ENCODE measurements around the gene HSPA12B. TPM values are rescaled to one million over a fixed set of nuclear protein-coding genes. Genes with fewer than 3 reads are reported as not detected.

HSPA12B gene
- total and polyA plus RNA-seq, 2 of the 13 experiments (the other 11 are each of a cell fraction or from before 2014, with no cell fraction given), result 0.01 TPM; not detected in 1

DNA sequence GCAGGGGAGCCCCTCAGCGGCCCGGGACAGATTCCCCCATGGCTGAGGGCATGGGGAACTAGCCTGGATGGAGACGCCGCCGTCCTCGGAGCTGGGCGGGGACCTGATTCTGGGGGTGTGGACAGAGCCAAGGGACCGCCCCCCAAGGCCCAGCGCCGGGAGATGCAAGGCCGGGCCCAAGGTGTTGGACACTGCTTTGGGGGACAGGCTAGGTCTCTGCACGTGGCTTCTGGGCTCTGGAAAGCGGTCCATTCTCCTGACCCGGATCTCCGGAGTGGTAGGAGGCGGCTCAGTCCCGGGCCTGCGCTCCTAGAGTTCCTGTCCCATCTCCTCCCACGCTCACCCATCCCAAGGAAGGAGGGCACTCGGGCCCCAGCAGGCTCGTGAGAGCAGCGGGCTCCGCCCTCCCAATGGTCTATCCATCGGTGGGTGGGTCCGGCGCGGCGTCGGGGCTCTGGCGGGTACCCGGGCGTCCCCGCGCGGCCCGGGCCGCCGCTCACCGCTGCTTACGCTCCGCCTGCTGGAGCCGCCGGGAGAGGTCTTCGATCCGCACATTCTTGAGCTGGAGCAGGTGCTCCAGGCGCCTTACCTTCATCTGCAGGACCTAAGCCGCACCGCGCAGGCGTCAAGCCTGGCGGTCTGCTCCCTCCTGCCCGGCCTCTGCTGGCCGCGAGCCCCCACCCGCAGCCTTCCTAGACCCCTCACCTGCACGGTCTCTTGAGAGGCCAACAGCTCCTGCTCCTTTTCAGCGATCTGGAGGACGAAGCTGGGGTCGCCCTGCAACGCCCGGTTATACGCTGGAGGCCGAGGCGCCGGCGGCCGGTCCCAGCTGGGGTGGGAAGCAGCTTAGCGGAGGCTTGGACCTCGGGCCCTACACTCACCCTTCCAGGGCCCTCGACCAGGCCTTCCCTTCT is 45.5 kb downstream of the HSPA12B start (continued):
- TF ChIP-seq, protein P1, sequence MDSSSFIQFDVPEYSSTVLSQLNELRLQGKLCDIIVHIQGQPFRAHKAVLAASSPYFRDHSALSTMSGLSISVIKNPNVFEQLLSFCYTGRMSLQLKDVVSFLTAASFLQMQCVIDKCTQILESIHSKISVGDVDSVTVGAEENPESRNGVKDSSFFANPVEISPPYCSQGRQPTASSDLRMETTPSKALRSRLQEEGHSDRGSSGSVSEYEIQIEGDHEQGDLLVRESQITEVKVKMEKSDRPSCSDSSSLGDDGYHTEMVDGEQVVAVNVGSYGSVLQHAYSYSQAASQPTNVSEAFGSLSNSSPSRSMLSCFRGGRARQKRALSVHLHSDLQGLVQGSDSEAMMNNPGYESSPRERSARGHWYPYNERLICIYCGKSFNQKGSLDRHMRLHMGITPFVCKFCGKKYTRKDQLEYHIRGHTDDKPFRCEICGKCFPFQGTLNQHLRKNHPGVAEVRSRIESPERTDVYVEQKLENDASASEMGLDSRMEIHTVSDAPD (CRISPR knock-in tag; IDR thresholded peaks at IDR 0.05), result no peak; the same call in 1 of the 2 replicates
- TF ChIP-seq, protein P2, sequence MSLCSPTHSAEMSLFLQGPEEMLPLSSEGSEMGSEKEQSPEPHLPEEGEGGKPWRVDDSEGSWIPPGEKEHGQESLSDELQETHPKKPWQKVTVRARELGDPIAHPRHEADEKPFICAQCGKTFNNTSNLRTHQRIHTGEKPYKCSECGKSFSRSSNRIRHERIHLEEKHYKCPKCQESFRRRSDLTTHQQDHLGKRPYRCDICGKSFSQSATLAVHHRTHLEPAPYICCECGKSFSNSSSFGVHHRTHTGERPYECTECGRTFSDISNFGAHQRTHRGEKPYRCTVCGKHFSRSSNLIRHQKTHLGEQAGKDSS (CRISPR knock-in tag; IDR thresholded peaks at IDR 0.05; ENCODE audit: borderline replicate concordance, low read depth), result no peak; the same call in 1 of the 2 replicates
- TF ChIP-seq ZKSCAN5 (CRISPR knock-in tag; IDR thresholded peaks at IDR 0.05), result no peak
- TF ChIP-seq, protein P3, sequence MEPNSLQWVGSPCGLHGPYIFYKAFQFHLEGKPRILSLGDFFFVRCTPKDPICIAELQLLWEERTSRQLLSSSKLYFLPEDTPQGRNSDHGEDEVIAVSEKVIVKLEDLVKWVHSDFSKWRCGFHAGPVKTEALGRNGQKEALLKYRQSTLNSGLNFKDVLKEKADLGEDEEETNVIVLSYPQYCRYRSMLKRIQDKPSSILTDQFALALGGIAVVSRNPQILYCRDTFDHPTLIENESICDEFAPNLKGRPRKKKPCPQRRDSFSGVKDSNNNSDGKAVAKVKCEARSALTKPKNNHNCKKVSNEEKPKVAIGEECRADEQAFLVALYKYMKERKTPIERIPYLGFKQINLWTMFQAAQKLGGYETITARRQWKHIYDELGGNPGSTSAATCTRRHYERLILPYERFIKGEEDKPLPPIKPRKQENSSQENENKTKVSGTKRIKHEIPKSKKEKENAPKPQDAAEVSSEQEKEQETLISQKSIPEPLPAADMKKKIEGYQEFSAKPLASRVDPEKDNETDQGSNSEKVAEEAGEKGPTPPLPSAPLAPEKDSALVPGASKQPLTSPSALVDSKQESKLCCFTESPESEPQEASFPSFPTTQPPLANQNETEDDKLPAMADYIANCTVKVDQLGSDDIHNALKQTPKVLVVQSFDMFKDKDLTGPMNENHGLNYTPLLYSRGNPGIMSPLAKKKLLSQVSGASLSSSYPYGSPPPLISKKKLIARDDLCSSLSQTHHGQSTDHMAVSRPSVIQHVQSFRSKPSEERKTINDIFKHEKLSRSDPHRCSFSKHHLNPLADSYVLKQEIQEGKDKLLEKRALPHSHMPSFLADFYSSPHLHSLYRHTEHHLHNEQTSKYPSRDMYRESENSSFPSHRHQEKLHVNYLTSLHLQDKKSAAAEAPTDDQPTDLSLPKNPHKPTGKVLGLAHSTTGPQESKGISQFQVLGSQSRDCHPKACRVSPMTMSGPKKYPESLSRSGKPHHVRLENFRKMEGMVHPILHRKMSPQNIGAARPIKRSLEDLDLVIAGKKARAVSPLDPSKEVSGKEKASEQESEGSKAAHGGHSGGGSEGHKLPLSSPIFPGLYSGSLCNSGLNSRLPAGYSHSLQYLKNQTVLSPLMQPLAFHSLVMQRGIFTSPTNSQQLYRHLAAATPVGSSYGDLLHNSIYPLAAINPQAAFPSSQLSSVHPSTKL (CRISPR knock-in tag; IDR thresholded peaks at IDR 0.05), result no peak
- no peak for TF ChIP-seq GATAD1 (CRISPR knock-in tag; IDR thresholded peaks at IDR 0.05)
- TF ChIP-seq MLLT10 (CRISPR knock-in tag; IDR thresholded peaks at IDR 0.05), result no peak
- TF ChIP-seq SMC3 (IDR thresholded peaks at IDR 0.05; ENCODE audit: low read length), result no peak
- TF ChIP-seq AHR (CRISPR knock-in tag; IDR thresholded peaks at IDR 0.05), result peak; percentile 67; the same call in 1 of the 2 replicates
- TF ChIP-seq SMAD1 (CRISPR knock-in tag; IDR thresholded peaks at IDR 0.05; ENCODE audit: borderline replicate concordance, low read depth), result peak; percentile 17
- no peak for TF ChIP-seq BORCS8-MEF2B (CRISPR knock-in tag; IDR thresholded peaks at IDR 0.05)
- no peak for TF ChIP-seq TAF15 (IDR thresholded peaks at IDR 0.05; ENCODE audit: low read depth, low read length, poor library complexity, severe bottlenecking)
- TF ChIP-seq ZNF607 (CRISPR knock-in tag; IDR thresholded peaks at IDR 0.05; ENCODE audit: borderline replicate concordance), result 0 out of 2 replicates have a peak, but pooled peaks have one; percentile 30
- TF ChIP-seq ONECUT2 (CRISPR knock-in tag; IDR thresholded peaks at IDR 0.05), result no peak
- TF ChIP-seq KLF13 (CRISPR knock-in tag; IDR thresholded peaks at IDR 0.05), result no peak
- TF ChIP-seq ZNF350 (CRISPR knock-in tag; IDR thresholded peaks at IDR 0.05; ENCODE audit: borderline replicate concordance, low read depth), result no peak
- no peak for TF ChIP-seq ZSCAN30 (CRISPR knock-in tag; IDR thresholded peaks at IDR 0.05)
- TF ChIP-seq ZKSCAN8 (CRISPR knock-in tag; IDR thresholded peaks at IDR 0.05; ENCODE audit: borderline replicate concordance), result no peak
- TF ChIP-seq ZNF354B (CRISPR knock-in tag; IDR thresholded peaks at IDR 0.05), result no peak
- TF ChIP-seq HIVEP1 (CRISPR knock-in tag; IDR thresholded peaks at IDR 0.05), result peak; percentile 44; the same call in 1 of the 2 replicates
- TF ChIP-seq ZFP41 (CRISPR knock-in tag; IDR thresholded peaks at IDR 0.05; ENCODE audit: borderline replicate concordance), result 0 out of 2 replicates have a peak, but pooled peaks have one; percentile 59
- TF ChIP-seq, protein P4, sequence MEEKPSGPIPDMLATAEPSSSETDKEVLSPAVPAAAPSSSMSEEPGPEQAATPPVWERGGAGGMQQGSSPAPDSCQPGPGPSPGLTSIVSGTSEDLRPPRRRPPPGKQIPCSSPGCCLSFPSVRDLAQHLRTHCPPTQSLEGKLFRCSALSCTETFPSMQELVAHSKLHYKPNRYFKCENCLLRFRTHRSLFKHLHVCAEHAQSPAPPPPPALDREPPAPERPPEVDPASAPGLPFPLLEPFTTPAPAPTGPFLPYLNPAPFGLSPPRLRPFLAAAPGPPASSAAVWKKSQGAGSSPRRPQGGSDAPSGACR (CRISPR knock-in tag; IDR thresholded peaks at IDR 0.05), result 0 out of 2 replicates have a peak, but pooled peaks have one; percentile 67
- TF ChIP-seq TOE1 (CRISPR knock-in tag; IDR thresholded peaks at IDR 0.05), result no peak
- TF ChIP-seq ZMYM3 (CRISPR knock-in tag; IDR thresholded peaks at IDR 0.05), result no peak
- no peak for TF ChIP-seq FOXK2 (IDR thresholded peaks at IDR 0.05)

Measured in HepG2 (cell line).